IMR-90 (cell line): Measurements from ENCODE around the gene SPATC1L. TPM values are rescaled to one million over a fixed set of nuclear protein-coding genes. Genes with fewer than 3 reads are reported as not detected.

Experiments used
- ATAC-seq: fragments of 200-7000 bp; cut with Tn5 transposase; 2 replicates; pipeline ENCODE4 v1.9.1; 2020; ENCODE audit warnings: low read depth, mild to moderate bottlenecking, moderate library complexity
- BruUV-seq: library from RNA; stranded (reverse); fragments of 400-500 nt; replicated peaks from 2 replicates; lab custom pipeline; 2021; lab: Mats Ljungman, UMichigan
- CTCF ChIA-PET: fragments of 300-600 bp; formaldehyde crosslinking; extraction: SDS; loops from one replicate; lab custom pipeline; 2021; ENCODE audit warnings: antibody characterized with exemption; lab: Yijun Ruan, JAX
- POLR2A ChIA-PET: fragments of 300-600 bp; sonication (Branson Sonifier 250); formaldehyde crosslinking; loops from one replicate; lab custom pipeline; 2022; ENCODE audit warnings: antibody characterized with exemption; ENCODE audit not compliant: unreplicated experiment; lab: Charles Lee
- DNase-seq: peaks from one replicate; pipeline ENCODE4 v3.0.0; 2013
- H2AFZ ChIP-seq: replicated peaks from 2 replicates; pipeline ENCODE3; 2013; ENCODE audit warnings: low read length, mild to moderate bottlenecking; ENCODE audit not compliant: poor library complexity
- H2AK5ac ChIP-seq: 2 replicates; pipeline ENCODE4 v1.6.1; 2013; ENCODE audit warnings: low read depth, low read length, inconsistent platforms
- H2AK9ac ChIP-seq: replicated peaks from 2 replicates; pipeline ENCODE3; 2013; ENCODE audit warnings: mild to moderate bottlenecking, low read depth, low read length, moderate library complexity; ENCODE audit not compliant: poor library complexity
- H2BK120ac ChIP-seq: 2 replicates; pipeline ENCODE4 v1.6.1; 2013; ENCODE audit warnings: low read depth, low read length, inconsistent platforms
- H2BK15ac ChIP-seq: 3 replicates; pipeline ENCODE4 v1.6.1; 2013; ENCODE audit warnings: low read depth, low read length, inconsistent platforms
- H2BK20ac ChIP-seq: 2 replicates; pipeline ENCODE4 v1.6.1; 2013; ENCODE audit warnings: low read depth, mild to moderate bottlenecking, inconsistent platforms, low read length, moderate library complexity
- H2BK5ac ChIP-seq: 2 replicates; pipeline ENCODE4 v1.6.1; 2013; ENCODE audit warnings: mild to moderate bottlenecking, low read depth, low read length, inconsistent platforms; ENCODE audit not compliant: poor library complexity, severe bottlenecking
- H3K14ac ChIP-seq: replicated peaks from 2 replicates; pipeline ENCODE4 v1.6.1; 2013; ENCODE audit warnings: low read depth, low read length, inconsistent platforms
- H3K18ac ChIP-seq: 2 replicates; pipeline ENCODE4 v1.6.1; 2013; ENCODE audit warnings: low read depth, low read length, control low read depth
- H3K23ac ChIP-seq: 2 replicates; pipeline ENCODE4 v1.6.1; 2013; ENCODE audit warnings: low read depth, low read length, inconsistent platforms
- H3K27ac ChIP-seq: 2 replicates; pipeline ENCODE4 v1.5.1; 2013; ENCODE audit warnings: mild to moderate bottlenecking, control low read depth, low read length; ENCODE audit not compliant: insufficient read depth
- H3K27me3 ChIP-seq: 2 replicates; pipeline ENCODE4 v1.6.1; 2013; ENCODE audit warnings: low read length; ENCODE audit not compliant: control insufficient read depth, insufficient read depth
- H3K36me3 ChIP-seq: 2 replicates; pipeline ENCODE4 v1.6.1; 2013; ENCODE audit warnings: low read length, mixed read lengths; ENCODE audit not compliant: control insufficient read depth, insufficient read depth
- H3K4ac ChIP-seq: 2 replicates; pipeline ENCODE4 v1.6.1; 2013; ENCODE audit warnings: low read depth, low read length, inconsistent platforms
- H3K4me1 ChIP-seq: 2 replicates; pipeline ENCODE4 v1.6.1; 2013; ENCODE audit warnings: low read length, mixed read lengths; ENCODE audit not compliant: control insufficient read depth, insufficient read depth
- H3K4me2 ChIP-seq: 2 replicates; pipeline ENCODE4 v1.6.1; 2013; ENCODE audit warnings: low read depth, mild to moderate bottlenecking, control low read depth, low read length, moderate library complexity
- H3K4me3 ChIP-seq: 2 replicates; pipeline ENCODE4 v1.5.1; 2013; ENCODE audit warnings: low read depth, mild to moderate bottlenecking, control low read depth, low read length, moderate library complexity; ENCODE audit not compliant: insufficient read depth
- H3K56ac ChIP-seq: 2 replicates; pipeline ENCODE4 v1.6.1; 2013; ENCODE audit warnings: low read length, inconsistent platforms; ENCODE audit not compliant: insufficient read depth; ENCODE audit errors: extremely low read depth
- H3K79me1 ChIP-seq, 2 experiments: 2 replicates each; pipeline ENCODE4 v1.6.1; 2013; ENCODE audit warnings: low read length in 2 of 2, inconsistent platforms in 1 of 2, low read depth in 1 of 2
- H3K9ac ChIP-seq: 2 replicates; pipeline ENCODE4 v1.6.1; 2013; ENCODE audit warnings: low read depth, low read length, control low read depth
- H3K9me1 ChIP-seq: 2 replicates; pipeline ENCODE4 v1.6.1; 2013; ENCODE audit warnings: low read length, inconsistent platforms; ENCODE audit not compliant: insufficient read depth
- H3K9me3 ChIP-seq: 2 replicates; pipeline ENCODE4 v1.6.1; 2013; ENCODE audit warnings: low read length; ENCODE audit not compliant: control insufficient read depth, insufficient read depth
- H4K20me1 ChIP-seq: 2 replicates; pipeline ENCODE4 v1.6.1; 2013; ENCODE audit warnings: low read length, inconsistent platforms; ENCODE audit not compliant: insufficient read depth
- H4K5ac ChIP-seq: 2 replicates; pipeline ENCODE4 v1.6.1; 2013; ENCODE audit warnings: mild to moderate bottlenecking, low read depth, low read length, control low read depth
- H4K8ac ChIP-seq, 2 experiments: 2 replicates each; pipeline ENCODE4 v1.6.1; 2013; ENCODE audit warnings: low read depth in 2 of 2, low read length in 2 of 2, control low read depth in 1 of 2, inconsistent platforms in 1 of 2
- H4K91ac ChIP-seq: 2 replicates; pipeline ENCODE4 v1.6.1; 2013; ENCODE audit warnings: low read depth, low read length, inconsistent platforms; ENCODE audit not compliant: insufficient read depth
- CHD1 ChIP-seq: IDR thresholded peaks from 2 replicates; pipeline ENCODE4 v1.6.1; 2012; ENCODE audit warnings: low read depth, low read length, improper control_type of control experiment
- WGBS, 2 experiments: methylation state at CpG; one replicate each; pipeline versions ENCODE4 v1.1.5 to v1.1.7; 2013; ENCODE audit warnings: missing lambda C conversion rate in 2 of 2; ENCODE audit not compliant: insufficient read length in 1 of 2; ENCODE audit errors: extremely low coverage in 2 of 2; 5-methylcytosine and 5-hydroxymethylcytosine counted together
- dilution Hi-C: fragments of 300-500 bp; cut with HindIII; formaldehyde crosslinking; loops from one replicate; pipeline ENCODE4 v1.14.3; 2018; ENCODE audit warnings: low sequenced_read_pairs; ENCODE audit not compliant: unreplicated experiment
- in situ Hi-C: fragments of 300-500 bp; cut with MboI; formaldehyde crosslinking; loops from 3 replicates; pipeline ENCODE4 v1.14.3; 2019; ENCODE audit warnings: low sequenced_read_pairs, inconsistent platforms, mixed read lengths
- intact Hi-C: fragments of 100-400 bp; cut with micrococcal nuclease; formaldehyde crosslinking; loops from 2 replicates; pipeline ENCODE4 v1.10.0; 2022
- polyA plus RNA-seq, 3 experiments: library from polyadenylated mRNA; depleted of rRNA; stranded (reverse); fragments of >200 nt; gene quantifications; 2 replicates each; pipeline ENCODE4 v1.2.3, GENCODE V29; 2012; ENCODE audit warnings: low replicate concordance in 1 of 3
- total RNA-seq: library from RNA; depleted of rRNA; stranded (reverse); fragments of >200 nt; gene quantifications from 2 replicates; pipeline ENCODE4 v1.2.3, GENCODE V29; 2012

The SPATC1L gene
- total and polyA plus RNA-seq, 2 of the 4 experiments (the other 2 are of a cell fraction) = 3.8 to 17.2 TPM

DNA sequence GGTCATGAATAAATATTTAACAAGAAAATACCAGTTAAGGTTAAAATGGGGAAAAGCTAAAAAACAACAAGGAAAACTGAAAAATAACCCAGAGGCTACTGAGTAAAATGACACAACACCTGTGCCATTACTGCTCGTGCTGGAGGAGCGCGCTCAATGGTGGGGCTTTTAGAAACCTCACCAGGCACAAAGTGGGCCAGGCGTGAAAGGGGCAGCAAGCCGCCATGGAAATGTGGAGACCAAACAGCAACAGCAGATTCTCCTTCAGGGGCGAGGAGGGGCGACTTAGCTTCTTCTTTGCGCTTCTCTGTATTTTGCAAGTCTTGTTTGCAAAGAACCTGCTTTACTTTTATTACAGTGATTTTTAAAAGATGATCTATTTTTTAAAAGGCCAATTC lies 18.9 kb upstream of the SPATC1L start:
- H2AFZ ChIP-seq = no peak overlapping the region
- H3K4me3 ChIP-seq = no peak overlapping the region
- no peak overlapping the region for H4K91ac ChIP-seq
- H3K27ac ChIP-seq = no peak overlapping the region
- H4K20me1 ChIP-seq = no peaks in the 10 kb centered on the region; the same call in 1 of the 2 replicates
- no peak for ATAC-seq
- no peak overlapping the region for H4K8ac ChIP-seq
- intact Hi-C loops (no loop called here), in situ Hi-C loops (no loop called here), dilution Hi-C loops (no loop called here)
- no peak overlapping the region for H3K4ac ChIP-seq
- no peaks in the 10 kb centered on the region for H3K9me3 ChIP-seq
- H2AK9ac ChIP-seq = no peak overlapping the region
- H4K5ac ChIP-seq = no peak overlapping the region
- no peak overlapping the region for H2BK20ac ChIP-seq
- H2BK5ac ChIP-seq = no peak overlapping the region
- no peak overlapping the region for H2BK120ac ChIP-seq
- no peak overlapping the region for H3K23ac ChIP-seq
- H3K9me1 ChIP-seq = no peaks in the 10 kb centered on the region; the same call in 1 of the 2 replicates
- H3K18ac ChIP-seq = no peak overlapping the region
- CTCF ChIA-PET = no interaction called here
- H2BK15ac ChIP-seq = no peak overlapping the region
- H2AK5ac ChIP-seq = no peak overlapping the region
- no peak overlapping the region for H3K9ac ChIP-seq
- no peak for DNase-seq
- 100% methylated on average over 3 of the region's 8 CpGs; no CpG with 5 or more reads in 1 of the 2 experiments for WGBS, 2 experiments
- no TSS peak for BruUV-seq
- H3K14ac ChIP-seq = no peak overlapping the region
- no peaks in the 10 kb centered on the region for H3K27me3 ChIP-seq
- peaks cover 37% of the 10 kb centered on the region for H3K36me3 ChIP-seq
- H3K79me1 ChIP-seq = peaks cover 0 to 3% of the 10 kb centered on the region in 2 experiments; a peak in 1 of 4 replicates
- H3K4me2 ChIP-seq = no peak overlapping the region
- POLR2A ChIA-PET = no interaction called here
- no peak overlapping the region for H3K56ac ChIP-seq
- H3K4me1 ChIP-seq = no peaks in the 10 kb centered on the region
- TF ChIP-seq CHD1 = no peak
